Endothelial cell of umbilical vein (primary cell): ENCODE measurements around the gene ECPAS.

Experiments used
- POLR2A ChIP-seq: IDR thresholded peaks from 2 replicates; pipeline ENCODE4 v1.6.1; 2012; ENCODE audit warnings: low read depth, mild to moderate bottlenecking, control low read depth, low read length
- POLR2AphosphoS5 ChIP-seq: IDR thresholded peaks from 2 replicates; pipeline ENCODE4 v1.6.1; 2012; ENCODE audit warnings: low read depth, mild to moderate bottlenecking, control low read depth, low read length, moderate library complexity; ENCODE audit not compliant: insufficient read depth
- TF ChIP-seq, protein P1 (sequence below), 2 donors: IDR thresholded peaks; 1 replicate in 1 of 2; 2 replicates in 1 of 2; pipeline ENCODE4 v1.5.1; 2011; ENCODE audit warnings: low read length in 2 of 2, mild to moderate bottlenecking in 2 of 2, moderate library complexity in 2 of 2, control low read depth in 1 of 2, inconsistent platforms in 1 of 2, low read depth in 1 of 2; ENCODE audit not compliant: insufficient read depth in 1 of 2; ENCODE audit errors: extremely low read depth in 1 of 2

DNA sequence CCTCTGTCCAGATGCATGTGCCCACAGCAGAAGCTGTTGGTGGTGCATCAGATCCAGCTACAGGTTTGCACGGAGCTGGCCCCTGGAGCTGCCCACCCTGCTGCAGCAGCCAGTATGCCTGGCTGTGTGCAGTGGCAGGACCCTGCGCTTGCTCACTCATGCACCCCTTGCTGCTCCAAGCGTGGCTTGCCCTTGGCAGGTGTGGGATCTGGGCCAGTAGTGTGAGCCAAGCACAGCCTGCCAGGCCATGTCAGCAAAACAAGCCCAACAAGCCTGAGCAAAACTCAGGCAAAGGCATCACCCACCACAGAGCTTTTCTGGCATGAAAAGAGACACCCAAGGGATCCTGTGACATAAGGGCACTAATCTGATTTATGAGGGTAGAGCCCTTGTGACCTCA lies 18.3 kb upstream of the ECPAS start:
- TF ChIP-seq POLR2A (no peak), POLR2AphosphoS5 (no peak)
- TF ChIP-seq, protein P1, sequence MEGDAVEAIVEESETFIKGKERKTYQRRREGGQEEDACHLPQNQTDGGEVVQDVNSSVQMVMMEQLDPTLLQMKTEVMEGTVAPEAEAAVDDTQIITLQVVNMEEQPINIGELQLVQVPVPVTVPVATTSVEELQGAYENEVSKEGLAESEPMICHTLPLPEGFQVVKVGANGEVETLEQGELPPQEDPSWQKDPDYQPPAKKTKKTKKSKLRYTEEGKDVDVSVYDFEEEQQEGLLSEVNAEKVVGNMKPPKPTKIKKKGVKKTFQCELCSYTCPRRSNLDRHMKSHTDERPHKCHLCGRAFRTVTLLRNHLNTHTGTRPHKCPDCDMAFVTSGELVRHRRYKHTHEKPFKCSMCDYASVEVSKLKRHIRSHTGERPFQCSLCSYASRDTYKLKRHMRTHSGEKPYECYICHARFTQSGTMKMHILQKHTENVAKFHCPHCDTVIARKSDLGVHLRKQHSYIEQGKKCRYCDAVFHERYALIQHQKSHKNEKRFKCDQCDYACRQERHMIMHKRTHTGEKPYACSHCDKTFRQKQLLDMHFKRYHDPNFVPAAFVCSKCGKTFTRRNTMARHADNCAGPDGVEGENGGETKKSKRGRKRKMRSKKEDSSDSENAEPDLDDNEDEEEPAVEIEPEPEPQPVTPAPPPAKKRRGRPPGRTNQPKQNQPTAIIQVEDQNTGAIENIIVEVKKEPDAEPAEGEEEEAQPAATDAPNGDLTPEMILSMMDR (IDR thresholded peaks at IDR 0.05; ENCODE audit: extremely low read depth in 1 of 2, insufficient read depth in 1 of 2, low read depth in 1 of 2, low read length in 2 of 2), result no peak
